Activated naive CD4-positive, alpha-beta T cell treated with Interleukin-2 at 50 U/mL for 16 hours (primary cell): ENCODE measurements around the gene MAMDC2.

Source experiments
- DNase-seq: peaks from one replicate; pipeline ENCODE4 v3.0.0-alpha.2; 2020

MAMDC2 gene

GRCh38 chr9:70066874-70067273 is 23.2 kb downstream of the MAMDC2 start:
- no peak for DNase-seq

- DNase-seq: no peak
Measured at GRCh38 chr9:70069704-70070103, 26.1 kb downstream of the MAMDC2 start.

DNA sequence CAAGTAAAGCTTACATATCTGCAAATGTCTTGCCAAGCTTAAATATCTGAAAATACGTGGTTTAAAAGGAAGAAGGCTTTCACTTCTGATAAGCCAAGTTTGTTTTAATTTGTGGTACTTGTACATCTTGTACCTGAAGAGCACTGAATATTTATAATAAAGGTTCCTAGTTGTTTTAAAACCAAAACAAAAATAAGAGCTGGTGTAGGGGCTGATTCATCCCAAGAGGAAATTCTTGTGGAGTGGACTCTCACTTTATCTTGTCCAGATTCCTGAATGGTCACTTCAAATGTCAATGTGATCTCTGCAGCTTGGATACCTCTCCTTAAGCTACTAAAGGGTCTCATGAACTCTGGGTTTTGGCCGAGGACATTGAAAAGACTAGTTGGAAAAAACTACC is 29.5 kb downstream of the MAMDC2 start:
- no peak for DNase-seq

GRCh38 chr9:70073756-70074155 is 30.1 kb downstream of the MAMDC2 start:
- no peak for DNase-seq

DNA sequence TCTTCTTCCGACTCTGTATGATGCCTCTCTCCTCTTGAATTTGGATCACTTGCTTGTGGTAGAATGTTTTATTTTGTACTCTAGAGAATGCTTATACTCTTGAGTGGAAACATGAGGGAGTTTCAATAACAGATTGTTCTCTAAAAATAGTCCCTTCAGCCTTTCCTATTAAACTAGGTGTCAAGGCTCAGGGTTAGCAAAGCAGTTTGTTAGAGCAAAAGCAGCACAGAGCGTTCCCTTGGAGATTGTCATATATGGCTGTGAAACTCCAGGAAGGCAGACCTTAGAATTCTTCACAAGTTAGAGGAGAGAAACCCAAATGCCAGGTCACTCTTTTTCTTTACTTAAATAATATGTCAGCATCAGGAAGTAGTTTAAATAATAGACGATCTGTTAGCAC is 33.0 kb downstream of the MAMDC2 start:
- no peak for DNase-seq

- DNase-seq: no peak
Measured at GRCh38 chr9:70079417-70080037, 35.9 kb downstream of the MAMDC2 start.

DNA sequence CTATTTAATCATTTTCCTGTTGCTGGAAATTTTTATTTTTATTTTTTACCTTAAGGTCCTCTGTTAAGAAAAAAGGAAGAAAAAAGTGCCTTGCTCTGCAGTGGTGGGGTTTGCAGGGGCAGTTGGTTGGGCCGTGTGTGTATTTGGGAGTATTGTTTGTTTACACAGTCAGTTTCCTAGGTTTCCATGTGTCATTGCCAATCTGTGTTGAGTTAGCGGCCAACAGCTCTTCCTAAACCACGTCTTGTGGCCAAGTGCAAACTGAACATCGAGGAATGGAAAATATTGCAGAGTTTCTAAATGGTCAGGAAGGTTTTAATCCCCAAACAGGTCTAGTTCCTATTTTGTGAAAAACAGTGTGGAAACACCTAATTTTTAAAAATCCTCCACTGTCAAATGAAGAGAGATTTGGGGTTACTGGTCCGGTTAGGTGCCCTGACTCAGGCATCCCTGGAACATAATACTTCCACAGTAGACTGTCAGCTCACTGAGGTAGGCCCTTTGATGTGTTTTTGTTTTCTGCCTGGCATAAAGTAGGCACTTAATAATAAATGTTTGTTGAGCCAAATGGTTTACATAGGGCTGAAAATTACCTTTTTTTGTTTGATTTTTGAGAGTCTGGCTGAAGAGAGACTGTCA is 37.0 kb downstream of the MAMDC2 start:
- no peak for DNase-seq

- DNase-seq: no peak
Measured at GRCh38 chr9:70081120-70081495, 37.5 kb downstream of the MAMDC2 start.

- no peak for DNase-seq
Measured at GRCh38 chr9:70083429-70083828, 39.8 kb downstream of the MAMDC2 start.

GRCh38 chr9:70085241-70085640 is 41.6 kb downstream of the MAMDC2 start:
- no peak for DNase-seq

DNA sequence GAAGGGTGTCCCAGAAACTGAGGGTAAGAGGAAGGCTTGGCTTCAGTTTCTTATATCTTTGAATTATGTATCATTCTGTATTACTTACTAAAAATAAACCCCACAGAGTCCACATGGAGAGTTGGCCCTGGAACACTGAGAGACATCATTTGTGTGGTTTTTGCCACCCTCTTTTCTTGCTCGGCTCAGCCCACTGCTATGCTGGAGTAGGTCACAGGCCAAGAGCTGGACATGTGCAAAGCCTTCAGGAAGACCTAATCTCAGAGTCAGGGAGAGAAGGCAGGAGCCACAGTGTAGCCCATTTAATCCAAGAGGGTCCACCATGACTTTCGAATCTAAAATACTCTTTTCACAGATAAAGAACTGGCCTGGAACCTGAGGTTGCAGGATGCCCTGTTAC is 47.5 kb downstream of the MAMDC2 start:
- no peak for DNase-seq

DNA sequence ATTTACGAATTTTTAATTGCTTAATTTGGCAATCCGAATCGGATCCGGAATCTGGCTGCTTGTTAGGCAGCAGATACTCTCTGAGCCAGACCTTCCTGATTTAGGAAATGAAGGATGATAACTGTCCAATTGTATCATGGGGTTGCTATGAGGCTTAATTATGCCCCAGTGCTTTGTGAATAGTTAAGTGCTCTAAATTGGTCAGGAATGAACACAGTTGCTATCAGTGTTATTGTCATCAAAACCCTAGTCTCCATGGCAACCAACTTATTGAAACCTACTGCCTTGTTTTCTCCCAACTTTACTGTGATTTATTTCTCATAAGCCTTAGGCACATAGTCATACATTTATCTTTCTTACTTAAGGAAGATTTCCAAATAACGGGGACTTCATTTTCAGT is 47.9 kb downstream of the MAMDC2 start:
- DNase-seq: no peak

- no peak for DNase-seq
Measured at GRCh38 chr9:70092190-70092589, 48.5 kb downstream of the MAMDC2 start.

DNA sequence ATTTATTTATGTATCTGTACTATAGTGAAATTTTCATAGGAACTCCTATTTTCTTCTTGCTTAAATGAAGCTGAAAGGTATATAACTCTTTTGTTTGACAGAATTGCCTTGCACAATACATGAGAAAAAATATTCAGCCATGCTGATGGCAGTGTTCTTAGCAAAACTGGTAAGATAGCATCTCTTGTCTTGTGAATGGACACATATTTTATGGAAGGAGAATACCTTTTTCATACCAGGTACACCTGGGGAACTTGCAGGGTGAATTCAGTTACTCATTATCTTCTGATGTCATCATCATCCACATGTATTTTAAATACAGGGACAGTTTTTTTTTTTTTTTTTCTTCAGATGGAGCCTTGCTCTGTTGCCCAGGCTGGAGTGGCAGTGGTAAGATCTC is 49.4 kb downstream of the MAMDC2 start:
- DNase-seq: no peak

- no peak for DNase-seq
Measured at GRCh38 chr9:70093944-70094343, 50.3 kb downstream of the MAMDC2 start.

DNA sequence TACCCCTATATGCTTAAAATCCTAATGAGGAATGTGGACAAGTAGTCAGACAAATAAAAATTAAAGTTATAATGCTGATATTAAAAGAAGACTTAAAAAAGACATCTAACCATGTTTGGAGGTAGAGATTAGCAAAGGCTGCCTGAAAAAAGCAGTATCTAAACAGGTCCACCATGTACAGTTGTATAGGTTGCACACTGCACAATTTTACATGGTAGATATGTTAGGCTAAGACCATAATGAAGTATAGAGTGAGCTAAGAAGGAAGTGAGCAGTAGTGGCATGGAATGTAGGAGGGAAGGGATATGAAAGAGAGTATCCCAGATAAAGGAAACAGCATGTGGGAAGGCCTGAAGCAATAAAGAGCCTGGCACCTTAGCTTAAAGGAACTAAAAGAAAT is 51.1 kb downstream of the MAMDC2 start:
- no peak for DNase-seq

- DNase-seq: no peak
Measured at GRCh38 chr9:70097187-70097586, 53.5 kb downstream of the MAMDC2 start.

DNA sequence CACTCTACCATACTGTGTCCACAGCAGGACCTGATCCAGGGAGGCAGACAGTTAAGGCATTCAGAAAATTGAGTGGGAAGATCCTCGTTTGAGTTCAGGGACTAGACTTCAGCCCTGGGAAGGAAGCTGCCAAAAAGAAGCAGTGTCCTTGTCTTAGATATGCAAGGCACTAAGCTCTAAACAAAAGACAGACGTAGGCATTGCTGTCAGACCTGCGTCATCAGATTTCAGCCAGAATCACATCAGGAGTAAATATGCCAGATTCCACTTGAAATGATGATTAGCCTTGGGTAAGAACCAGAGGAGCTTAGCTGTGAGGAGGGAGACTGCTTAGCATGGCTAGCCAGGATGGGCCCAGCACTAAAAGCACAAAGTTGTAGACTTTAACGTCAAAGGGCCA is 56.7 kb downstream of the MAMDC2 start:
- no peak for DNase-seq

GRCh38 chr9:70101265-70101664 is 57.6 kb downstream of the MAMDC2 start:
- DNase-seq: no peak

GRCh38 chr9:70105147-70105546 is 61.5 kb downstream of the MAMDC2 start:
- no peak for DNase-seq

- no peak for DNase-seq
Measured at GRCh38 chr9:70106571-70106970, 62.9 kb downstream of the MAMDC2 start.

- DNase-seq: no peak
Measured at GRCh38 chr9:70107558-70107957, 63.9 kb downstream of the MAMDC2 start.

DNA sequence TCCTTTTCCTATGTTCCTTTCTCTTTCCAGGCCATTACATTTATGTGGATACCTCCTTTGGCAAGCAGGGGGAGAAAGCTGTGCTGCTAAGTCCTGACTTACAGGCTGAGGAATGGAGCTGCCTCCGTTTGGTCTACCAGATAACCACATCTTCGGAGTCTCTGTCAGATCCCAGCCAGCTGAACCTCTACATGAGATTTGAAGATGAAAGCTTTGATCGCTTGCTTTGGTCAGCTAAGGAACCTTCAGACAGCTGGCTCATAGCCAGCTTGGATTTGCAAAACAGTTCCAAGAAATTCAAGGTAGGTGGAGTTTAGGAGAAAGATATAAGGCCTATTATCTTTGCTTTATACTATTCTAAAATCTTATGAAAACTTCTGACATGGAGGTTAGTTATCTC is 64.5 kb downstream of the MAMDC2 start:
- no peak for DNase-seq

DNA sequence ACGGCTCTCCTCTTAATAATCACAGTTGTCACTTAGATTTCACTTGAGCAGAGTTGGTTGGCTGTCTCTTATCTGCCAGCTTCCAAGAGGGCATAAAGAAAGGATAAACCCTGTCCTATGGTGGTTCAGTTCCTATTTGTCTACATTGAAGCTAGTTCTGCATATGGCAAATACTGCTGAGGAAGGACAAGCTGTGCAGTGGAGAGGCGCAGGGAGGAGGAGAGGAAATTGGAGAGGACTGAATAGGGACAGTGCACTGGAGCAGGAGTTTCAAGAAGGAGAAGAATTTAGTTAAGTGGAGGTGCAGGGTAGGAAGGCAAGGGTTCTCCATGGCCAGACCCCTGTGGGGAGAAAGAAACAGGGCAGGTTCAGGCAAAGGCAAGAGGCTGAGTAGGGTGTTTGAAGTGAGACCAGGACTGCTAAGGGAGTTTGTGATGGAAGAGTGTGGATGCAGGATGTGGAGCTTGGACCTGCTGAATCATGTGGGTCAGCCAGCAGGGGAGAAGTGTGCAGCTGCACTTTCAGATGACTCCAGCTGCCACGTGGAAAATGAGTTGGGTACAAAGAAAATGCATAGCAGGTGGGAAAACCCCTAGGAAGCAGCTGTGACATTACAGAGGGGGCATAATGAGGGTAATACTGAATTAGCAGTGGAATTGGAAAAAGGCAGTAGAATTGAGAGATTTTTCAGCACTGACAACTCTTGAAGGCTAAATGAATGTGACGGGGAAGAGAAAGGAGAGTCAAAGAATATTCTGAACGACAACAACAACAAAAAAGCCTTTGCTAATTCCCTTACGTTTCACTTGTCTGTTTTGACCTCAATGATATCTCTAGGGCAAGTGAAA is 66.8 kb downstream of the MAMDC2 start:
- DNase-seq: no peak
